ENCODE results near the gene WDR45B. TPM values are rescaled to one million over a fixed set of nuclear protein-coding genes. Genes with fewer than 3 reads are reported as not detected.
A peak's percentile ranks its signal among the peaks of the same experiment; 100 is the strongest.
"Not testable (repeated sequence)": the region's sequence is repeated elsewhere in the genome, so short reads cannot be mapped to it uniquely, and the experiment has no call there.

The WDR45B gene
- total RNA-seq, 4 donors from 2014 or later = 68.1 to 111 (median 83.2) TPM

DNA sequence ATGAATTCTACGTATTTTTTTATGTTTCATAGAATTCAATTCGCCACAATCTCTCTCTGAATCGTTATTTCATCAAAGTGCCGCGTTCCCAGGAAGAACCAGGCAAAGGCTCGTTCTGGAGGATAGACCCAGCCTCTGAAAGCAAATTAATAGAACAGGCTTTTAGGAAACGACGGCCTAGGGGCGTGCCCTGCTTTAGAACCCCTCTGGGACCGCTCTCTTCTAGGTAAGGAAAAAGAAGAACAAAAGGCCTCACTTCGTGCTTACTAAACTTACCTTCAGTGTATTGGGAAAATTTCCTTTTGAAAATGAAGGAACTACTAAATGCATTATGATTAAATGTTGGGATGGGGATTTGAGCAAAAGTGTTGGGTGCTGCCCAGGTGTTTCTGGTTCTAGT, 65.5 kb downstream of the WDR45B start:
- no peak overlapping the region for H3K4me3 ChIP-seq (ENCODE audit: low read depth, poor library complexity, severe bottlenecking)
- WGBS, 2 donors = 88 to 90% methylated on average over 11 of the region's 11 CpGs
- intact Hi-C loops (cut with DNase I; ENCODE audit: low total_unique reads) = no loop called here
- no peak for DNase-seq (ENCODE audit: low spot score in 2 of 2)
- TF ChIP-seq POLR2A (IDR thresholded peaks at IDR 0.05) = no peak
- TF ChIP-seq, protein P1, sequence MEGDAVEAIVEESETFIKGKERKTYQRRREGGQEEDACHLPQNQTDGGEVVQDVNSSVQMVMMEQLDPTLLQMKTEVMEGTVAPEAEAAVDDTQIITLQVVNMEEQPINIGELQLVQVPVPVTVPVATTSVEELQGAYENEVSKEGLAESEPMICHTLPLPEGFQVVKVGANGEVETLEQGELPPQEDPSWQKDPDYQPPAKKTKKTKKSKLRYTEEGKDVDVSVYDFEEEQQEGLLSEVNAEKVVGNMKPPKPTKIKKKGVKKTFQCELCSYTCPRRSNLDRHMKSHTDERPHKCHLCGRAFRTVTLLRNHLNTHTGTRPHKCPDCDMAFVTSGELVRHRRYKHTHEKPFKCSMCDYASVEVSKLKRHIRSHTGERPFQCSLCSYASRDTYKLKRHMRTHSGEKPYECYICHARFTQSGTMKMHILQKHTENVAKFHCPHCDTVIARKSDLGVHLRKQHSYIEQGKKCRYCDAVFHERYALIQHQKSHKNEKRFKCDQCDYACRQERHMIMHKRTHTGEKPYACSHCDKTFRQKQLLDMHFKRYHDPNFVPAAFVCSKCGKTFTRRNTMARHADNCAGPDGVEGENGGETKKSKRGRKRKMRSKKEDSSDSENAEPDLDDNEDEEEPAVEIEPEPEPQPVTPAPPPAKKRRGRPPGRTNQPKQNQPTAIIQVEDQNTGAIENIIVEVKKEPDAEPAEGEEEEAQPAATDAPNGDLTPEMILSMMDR (IDR thresholded peaks at IDR 0.05) = no peak

DNA sequence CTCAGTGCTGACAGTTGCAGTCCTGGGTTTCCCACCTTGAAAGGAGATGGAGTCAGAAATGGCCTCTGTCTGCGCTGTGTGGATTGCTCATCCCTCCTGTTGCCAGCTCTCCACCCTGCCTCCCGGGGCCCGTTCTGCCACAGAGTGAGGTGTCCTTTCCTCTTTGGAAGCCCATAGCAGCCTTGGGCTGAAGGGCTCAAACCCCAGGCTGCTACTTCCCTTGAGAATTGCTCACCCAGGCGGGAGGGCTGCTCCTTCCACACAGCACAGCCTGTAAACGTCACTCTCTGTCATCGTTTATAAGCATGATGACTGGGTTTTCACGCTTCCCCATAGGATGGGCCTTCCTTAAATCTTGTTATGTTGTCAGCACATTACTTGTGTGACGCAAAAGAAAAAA, 66.0 kb downstream of the WDR45B start:
- TF ChIP-seq, protein P1 (IDR thresholded peaks at IDR 0.05) = no peak
- TF ChIP-seq POLR2A (IDR thresholded peaks at IDR 0.05) = no peak
- intact Hi-C loops (cut with DNase I; ENCODE audit: low total_unique reads) = no loop called here
- DNase-seq (ENCODE audit: low spot score in 2 of 2) = no peak
- no peak overlapping the region for H3K4me3 ChIP-seq (ENCODE audit: low read depth, poor library complexity, severe bottlenecking)
- WGBS, 2 donors = 69 to 77% methylated on average over 6 to 8 of the region's 8 CpGs

DNA sequence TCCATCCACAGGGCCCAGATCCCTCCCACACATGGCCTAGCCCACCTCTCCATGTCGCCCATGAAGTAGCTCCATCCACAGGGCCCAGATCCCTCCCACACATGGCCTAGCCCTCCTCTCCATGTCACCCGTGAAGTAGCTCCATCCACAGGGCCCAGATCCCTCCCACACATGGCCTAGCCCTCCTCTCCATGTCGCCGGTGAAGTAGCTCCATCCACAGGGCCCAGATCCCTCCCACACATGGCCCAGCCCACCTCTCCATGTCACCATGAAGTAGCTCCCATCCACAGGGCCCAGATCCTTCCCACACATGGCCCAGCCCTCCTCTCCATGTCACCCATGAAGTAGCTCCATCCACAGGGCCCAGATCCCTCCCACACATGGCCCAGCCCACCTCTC, 68.3 kb downstream of the WDR45B start:
- 64 to 92% methylated on average over 4 of the region's 4 CpGs for WGBS, 2 donors
- DNase-seq (ENCODE audit: low spot score in 2 of 2); intact Hi-C loops (cut with DNase I; ENCODE audit: low total_unique reads); H3K4me3 ChIP-seq (ENCODE audit: low read depth, poor library complexity, severe bottlenecking): not testable (repeated sequence)

DNA sequence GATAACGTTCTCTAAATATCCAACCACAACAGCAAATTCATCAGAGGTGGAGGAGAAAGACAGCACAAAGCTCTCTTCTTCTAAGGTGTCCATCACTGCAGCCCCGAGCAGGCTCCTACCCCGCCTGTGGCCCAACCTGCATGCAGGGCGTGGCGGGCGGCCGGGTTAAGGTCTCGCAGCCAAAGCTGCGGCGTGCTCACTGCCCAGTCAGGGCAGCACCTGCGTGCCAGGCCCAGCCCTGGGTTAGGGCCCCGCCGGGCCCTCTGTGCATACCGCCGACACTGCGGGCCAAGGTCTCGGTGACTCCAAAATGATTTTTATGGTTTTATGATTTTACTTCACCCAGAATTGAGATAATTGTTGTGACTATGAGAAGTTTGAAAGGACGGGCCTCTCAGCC, 70.9 kb downstream of the WDR45B start:
- TF ChIP-seq, protein P1 (IDR thresholded peaks at IDR 0.05) = no peak
- TF ChIP-seq POLR2A (IDR thresholded peaks at IDR 0.05) = no peak
- intact Hi-C loops (cut with DNase I; ENCODE audit: low total_unique reads) = no loop called here
- no peak overlapping the region for H3K4me3 ChIP-seq (ENCODE audit: low read depth, poor library complexity, severe bottlenecking)
- no peak for DNase-seq (ENCODE audit: low spot score in 2 of 2)
- 92 to 94% methylated on average over 18 of the region's 18 CpGs for WGBS, 2 donors

DNA sequence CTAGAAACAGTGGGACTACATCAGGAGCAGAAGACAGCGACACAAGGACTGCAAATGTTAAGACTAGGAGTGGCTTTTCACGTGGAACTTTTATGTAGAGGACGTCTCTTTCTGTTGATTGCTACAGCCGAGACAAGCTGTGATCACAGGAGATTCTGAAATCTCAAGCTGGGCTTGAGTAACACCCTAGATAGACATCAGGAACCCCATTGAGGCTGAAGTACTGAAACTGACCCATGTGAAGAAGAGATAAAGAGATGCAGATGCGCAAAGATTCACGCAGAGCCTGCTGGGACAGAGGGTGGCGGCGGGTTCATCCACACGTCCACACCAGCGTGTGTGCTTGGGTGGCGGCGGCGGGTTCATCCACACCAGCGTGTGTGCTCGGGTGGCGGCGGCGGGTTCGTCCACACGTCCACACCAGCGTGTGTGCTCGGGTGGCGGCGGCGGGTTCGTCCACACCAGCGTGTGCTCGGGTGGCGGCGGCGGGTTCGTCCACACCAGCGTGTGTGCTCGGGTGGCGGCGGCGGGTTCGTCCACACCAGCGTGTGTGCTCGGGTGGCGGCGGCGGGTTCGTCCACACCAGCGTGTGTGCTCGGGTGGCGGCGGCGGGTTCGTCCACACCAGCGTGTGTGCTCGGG, 72.5 kb downstream of the WDR45B start:
- intact Hi-C loops (cut with DNase I; ENCODE audit: low total_unique reads) = not testable (repeated sequence)
- WGBS, 2 donors = 85 to 96% methylated on average over 17 to 43 of the region's 52 CpGs

DNA sequence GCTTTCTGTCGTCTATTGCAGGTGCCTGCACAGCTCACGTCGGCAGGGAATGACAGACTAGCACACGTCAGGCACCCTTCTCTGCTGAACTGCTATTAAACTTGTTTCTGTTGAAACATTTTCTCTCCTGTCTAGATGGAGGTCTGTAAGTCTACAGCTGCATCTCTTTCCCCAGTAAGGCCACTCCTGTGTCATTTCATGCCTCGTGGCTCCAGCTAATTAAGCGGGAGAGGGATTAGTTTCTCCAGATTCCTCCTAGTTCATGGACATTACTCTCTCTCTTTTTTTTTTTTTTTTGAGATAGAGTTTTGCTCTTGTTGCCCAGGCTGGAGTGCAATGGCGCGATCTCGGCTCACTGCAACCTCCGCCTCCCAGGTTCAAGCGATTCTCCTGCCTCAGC, 74.2 kb downstream of the WDR45B start:
- 84 to 88% methylated on average over 11 of the region's 11 CpGs for WGBS, 2 donors
- TF ChIP-seq POLR2A (IDR thresholded peaks at IDR 0.05) = no peak
- TF ChIP-seq, protein P1 (IDR thresholded peaks at IDR 0.05) = no peak
- intact Hi-C loops (cut with DNase I; ENCODE audit: low total_unique reads) = no loop called here
- DNase-seq (ENCODE audit: low spot score in 2 of 2) = no peak
- no peak overlapping the region for H3K4me3 ChIP-seq (ENCODE audit: low read depth, poor library complexity, severe bottlenecking)

More for the DNA sequence above, 72.5 kb downstream of the WDR45B start:
- not testable (repeated sequence) for DNase-seq (ENCODE audit: low spot score in 2 of 2); H3K4me3 ChIP-seq (ENCODE audit: low read depth, poor library complexity, severe bottlenecking)

DNA sequence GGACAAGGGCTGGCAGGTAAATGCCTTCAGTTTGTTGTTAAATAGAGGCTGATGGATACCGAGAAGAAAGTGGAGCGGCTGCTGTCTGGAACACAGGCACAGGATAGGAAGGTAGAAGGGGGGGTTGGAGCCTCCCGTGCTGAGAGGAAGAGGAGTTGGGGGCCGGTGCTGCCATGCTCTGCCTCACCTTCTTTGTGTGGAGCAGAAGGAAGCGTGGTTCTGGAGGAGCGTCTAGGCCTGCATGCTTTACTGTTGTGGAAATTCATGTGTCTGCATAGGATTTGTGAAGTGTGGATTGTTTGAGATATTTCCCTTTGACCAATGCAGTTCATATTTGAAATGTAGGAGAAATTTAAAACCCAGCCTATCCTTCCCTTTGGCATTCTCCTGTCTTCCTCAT, 76.4 kb downstream of the WDR45B start:
- DNase-seq (ENCODE audit: low spot score in 2 of 2) = peak in 1 of 2 donors; percentile 79
- no peak overlapping the region for H3K4me3 ChIP-seq (ENCODE audit: low read depth, poor library complexity, severe bottlenecking)
- intact Hi-C loops (cut with DNase I; ENCODE audit: low total_unique reads) = no loop called here
- TF ChIP-seq, protein P1 (IDR thresholded peaks at IDR 0.05) = no peak
- no peak for TF ChIP-seq POLR2A (IDR thresholded peaks at IDR 0.05)
- WGBS, 2 donors = 91 to 92% methylated on average over 6 of the region's 6 CpGs
